Stimulated activated naive CD4-positive, alpha-beta T cell (primary cell): ENCODE results near the gene OIT3.

Experiments used
- DNase-seq, 6 experiments: peaks; one replicate each; lab custom pipeline; 2025; lab: John Stamatoyannopoulos, UW

OIT3 gene

DNA sequence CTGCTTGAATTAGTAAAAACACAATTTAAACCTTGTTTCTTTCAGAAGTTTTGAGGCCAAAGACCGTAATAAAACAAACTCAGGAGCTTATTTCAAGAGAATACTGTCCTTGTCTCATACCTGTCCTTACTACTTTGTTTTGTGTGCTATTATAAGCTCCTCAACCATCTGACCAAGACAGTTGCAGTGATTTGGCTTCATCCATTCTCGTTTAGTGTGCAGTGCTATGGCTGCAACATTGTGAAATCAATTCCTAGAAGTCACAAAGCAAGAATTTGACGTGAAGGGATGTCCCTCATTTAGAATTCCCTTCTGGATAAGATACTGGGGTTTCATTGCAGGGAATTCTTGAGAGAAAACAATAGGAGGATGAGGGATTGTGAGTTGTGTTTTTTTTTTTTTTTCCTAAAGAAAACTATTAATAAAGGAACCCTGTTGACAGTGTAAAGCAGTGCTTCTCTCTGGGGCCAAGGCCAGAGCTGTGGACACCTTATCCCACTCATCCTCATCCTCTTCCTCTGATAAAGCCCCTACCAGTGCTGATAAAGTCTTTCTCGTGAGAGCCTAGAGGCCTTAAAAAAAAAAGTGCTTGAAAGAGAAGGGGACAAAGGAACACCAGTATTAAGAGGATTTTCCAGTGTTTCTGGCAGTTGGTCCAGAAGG lies at the start of gene OIT3:
TSS of gene OIT3 (plus strand) at position 604 of the 663 bp plus-strand sequence. CDS start 60 bp downstream, outside the sequence.
- no peak for DNase-seq

GRCh38 chr10:72846238-72846637 lies 47.3 kb upstream of the OIT3 start:
- DNase-seq = no peak

GRCh38 chr10:72847681-72848080 lies 45.9 kb upstream of the OIT3 start:
- DNase-seq = no peak

GRCh38 chr10:72850861-72851260 lies 42.7 kb upstream of the OIT3 start:
- no peak for DNase-seq

DNA sequence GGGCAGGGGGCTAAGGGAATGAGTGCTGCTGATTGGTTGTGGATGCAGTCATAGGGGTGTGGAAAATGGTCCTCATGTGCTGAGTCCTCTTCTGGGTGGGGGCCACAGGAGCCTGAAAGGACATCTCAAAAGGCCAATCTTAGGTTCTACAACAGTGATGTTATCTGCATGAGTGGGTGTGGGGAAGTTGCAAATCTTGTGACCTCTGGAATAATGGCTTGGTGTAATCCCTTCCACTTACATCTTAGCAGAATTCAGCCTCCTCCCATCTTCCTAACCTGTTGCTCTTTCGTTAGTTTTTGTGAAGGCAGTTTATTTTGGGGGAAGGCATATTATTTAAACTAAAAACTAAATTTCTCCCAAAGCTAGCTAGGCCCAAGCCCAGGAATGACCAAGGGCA lies 42.0 kb upstream of the OIT3 start:
- no peak for DNase-seq

GRCh38 chr10:72852508-72852907 lies 41.0 kb upstream of the OIT3 start:
- no peak for DNase-seq

GRCh38 chr10:72855129-72855528 lies 38.4 kb upstream of the OIT3 start:
- no peak for DNase-seq

DNA sequence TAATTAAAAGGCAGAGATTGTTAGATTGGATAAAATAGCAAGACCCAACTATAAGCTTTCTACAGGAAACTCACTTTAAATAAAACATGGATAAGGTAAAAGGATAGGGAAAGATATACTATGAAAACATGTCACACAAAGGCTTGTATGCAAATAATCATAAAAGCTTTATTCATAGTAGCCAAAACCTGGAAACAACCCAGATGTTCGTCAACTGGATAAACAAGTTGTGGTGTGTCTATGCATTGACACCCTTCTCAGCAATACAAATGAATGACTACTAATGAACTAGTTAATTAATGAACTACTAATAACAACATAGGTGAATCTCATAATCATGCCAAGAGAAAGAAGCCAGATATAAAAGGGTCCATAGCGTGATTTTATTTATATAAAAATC lies 37.7 kb upstream of the OIT3 start:
- no peak for DNase-seq

DNA sequence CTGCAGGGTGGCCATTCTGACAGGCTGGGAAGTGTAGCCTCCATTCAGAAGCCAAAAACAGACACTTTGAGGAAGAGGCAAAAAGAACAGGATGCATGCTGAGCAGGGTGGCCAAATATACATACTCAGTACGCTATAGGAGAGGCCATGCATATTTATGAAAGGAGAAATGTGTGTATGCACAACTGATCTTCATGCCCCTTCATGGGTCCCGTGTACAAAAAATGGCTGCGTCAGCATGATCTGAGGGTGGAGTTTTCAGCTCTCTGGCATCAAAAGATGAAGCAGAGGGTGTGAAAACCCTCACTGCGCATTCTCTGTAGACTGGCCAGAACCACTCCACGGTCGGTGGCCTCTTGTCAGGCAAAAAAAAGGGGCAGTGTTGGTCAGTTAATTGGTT lies 35.5 kb upstream of the OIT3 start:
- DNase-seq = no peak

DNA sequence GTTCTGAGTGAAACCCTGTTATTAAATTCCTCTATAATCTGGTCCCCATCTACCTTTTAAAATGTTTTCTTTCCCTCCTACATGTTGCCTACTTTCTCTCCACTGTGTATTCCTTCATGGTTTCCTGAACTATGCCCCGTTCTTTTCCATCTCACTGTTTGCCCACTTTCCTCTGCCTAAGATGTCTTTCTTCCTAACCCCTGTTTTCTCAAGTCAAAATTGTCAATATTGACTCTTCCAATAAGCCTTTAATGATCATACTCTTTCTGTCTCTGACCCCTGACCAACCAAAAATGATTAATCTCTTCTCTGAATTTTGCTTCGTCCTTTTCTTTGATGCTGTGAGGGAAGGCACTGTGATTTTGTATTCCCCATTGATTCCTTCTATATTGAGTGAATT lies 30.6 kb upstream of the OIT3 start:
- no peak for DNase-seq

DNA sequence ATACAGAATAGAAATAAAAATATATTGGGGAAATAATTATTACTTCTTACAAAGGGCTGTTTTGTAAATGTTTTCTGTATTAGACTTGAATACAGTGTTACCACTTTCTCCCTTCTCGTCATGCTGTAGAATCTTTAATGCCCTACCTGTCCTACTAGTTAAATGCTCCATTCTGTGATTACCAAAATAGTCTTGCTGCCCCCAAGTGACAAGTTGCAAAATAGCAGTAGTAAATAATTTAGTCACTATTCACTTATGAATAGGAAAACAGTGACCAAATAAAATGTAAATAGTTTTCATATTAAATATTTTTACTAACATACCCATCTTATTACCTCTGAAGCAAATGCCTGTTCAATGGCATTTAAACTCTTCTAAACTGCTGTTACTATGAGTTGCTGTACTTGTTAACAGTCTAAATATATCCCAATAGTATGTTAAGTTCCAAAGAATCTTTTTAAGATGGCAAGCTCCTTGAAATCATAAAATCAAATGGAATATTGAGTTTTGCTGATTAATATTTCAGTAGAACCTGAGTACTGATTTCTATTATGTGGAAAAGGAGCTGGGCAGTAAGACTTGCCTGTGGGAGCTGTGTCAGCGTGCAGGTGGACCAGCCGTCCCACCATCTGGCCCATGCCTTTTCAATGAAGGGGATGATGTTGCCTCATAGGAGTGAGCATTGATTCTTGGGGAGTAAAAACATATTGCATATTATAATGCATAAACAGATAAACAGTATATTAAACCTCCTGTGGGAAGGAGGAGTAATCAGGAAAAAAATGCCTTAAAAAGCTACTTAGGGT lies 18.1 kb upstream of the OIT3 start:
- peak in 2 of 6 experiments; percentile 6 to 28 for DNase-seq

DNA sequence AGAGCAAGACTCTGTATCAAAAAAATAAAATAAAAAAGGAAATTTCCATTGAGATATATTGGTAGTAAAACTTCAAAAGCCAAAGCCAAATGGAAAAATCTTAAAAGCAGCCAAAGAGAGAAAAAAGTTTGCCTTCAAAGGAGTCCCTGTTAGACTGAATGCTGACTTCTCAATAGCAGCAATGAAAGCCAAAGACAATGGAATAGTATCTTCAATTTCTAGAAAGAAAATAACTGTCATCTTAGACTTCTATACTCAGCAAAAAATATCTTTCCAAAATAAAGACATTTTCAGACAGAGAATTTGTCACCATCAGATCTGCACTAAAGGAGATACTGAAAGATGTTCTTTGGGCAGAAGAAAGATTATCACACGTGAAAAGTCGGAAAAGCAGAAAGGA lies 14.3 kb upstream of the OIT3 start:
- DNase-seq = no peak

DNA sequence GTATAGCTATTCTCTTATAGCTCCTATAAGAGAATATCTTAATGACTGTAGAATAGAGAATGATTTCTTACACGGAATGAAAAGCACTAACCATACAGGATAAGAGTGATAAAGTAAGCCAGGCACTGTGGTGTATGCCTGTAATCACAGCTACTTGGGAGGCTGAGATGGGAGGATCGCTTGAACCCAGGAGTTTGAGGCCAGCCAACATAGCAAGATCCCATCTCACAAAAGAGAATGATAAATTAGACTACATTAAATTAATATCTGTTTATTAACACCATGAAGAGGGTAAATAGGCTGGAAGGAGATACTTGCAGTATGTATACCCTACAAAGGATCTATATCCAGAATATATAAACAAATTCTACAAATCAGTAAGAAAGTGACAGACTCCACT lies 12.2 kb upstream of the OIT3 start:
- no peak for DNase-seq

- no peak for DNase-seq
Observed at GRCh38 chr10:72883861-72884260, 9.7 kb upstream of the OIT3 start.

GRCh38 chr10:72885953-72886352 lies 7.6 kb upstream of the OIT3 start:
- no peak for DNase-seq

GRCh38 chr10:72886621-72887020 lies 6.9 kb upstream of the OIT3 start:
- no peak for DNase-seq

DNA sequence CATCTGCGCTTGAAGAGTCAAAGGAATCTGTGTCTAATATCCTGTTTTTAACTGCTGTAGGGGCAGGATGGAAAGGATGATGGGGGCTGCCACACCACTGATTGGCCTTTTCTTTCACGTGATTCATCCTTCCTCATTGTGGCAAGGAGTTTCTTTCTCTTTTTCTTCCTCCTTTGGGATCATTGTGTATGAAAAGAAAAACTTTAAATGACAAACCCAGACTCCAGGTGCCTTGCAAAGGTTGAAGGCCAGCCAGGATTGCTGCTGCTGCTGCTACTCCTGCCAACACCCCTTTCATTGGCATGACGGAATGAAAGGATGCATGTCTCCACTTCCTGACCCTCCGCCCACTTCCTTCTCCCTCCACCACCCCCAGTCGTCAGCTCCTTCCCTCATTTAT lies 6.5 kb upstream of the OIT3 start:
- DNase-seq = no peak

DNA sequence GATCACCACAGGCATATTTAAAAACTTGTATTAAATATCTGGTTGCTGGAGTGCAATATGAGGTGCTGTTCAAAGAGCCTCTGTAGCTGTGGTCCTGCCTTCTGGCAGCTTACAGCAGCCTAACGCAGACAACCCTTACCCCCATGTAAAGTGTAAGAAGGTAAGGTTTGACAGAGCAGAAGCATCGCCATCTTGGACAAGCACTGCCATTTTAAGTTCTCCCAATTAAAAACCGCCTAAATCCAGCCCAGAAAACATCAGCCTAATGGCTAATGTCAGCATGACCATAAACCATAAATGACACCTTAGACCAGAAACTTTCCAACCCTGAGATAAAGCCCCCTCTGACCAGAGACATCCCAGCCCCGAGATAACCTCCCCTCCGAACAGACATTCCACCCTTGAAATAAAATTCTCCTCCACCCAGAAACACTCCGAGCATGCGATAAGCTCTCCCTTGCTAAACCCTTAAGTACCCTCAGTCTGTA lies 5.3 kb upstream of the OIT3 start:
- DNase-seq = no peak

DNA sequence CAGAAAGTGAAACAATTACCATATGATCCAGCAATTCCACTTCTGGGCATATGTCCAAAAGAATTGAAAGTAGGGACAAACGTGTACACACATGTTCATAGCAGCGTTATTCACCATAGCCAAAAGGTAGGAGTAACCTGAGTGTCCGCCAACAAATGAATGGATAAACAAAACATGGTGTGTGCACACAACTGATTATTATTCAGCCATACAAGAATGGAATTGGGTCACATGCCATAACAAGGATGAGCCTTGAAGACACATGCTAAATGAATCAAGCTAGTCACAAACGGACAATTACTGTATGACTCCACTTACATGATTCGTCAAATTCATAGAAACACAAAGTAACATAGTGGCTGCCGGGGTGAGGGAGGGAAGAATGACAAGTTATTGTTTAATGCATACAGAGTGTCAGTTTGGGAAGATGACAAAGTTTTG lies 4.1 kb upstream of the OIT3 start:
- DNase-seq = no peak

DNA sequence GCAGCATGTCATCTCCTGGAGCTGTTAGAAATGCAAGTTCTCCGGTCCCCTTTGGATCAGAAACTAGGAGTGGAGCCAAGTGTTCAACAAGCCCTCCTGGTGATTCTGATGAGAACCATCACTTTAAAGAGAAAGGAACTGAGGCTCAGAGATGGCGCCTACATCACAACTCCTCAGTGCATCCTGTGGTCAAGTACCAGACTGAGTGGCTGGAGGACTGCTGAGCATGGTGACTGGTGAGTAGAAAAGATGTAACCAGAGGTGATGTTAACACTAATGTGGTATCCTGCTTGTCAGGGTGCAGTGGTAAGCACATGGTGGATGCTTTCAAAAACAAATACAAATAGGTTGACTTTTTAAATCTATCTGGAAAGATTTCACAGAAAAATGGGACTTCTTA lies 3.5 kb upstream of the OIT3 start:
- no peak for DNase-seq

- no peak for DNase-seq
Observed at GRCh38 chr10:72895236-72895850, 1.8 kb downstream of the OIT3 start.

- DNase-seq = no peak
Observed at GRCh38 chr10:72898616-72899015, 5.1 kb downstream of the OIT3 start.

- DNase-seq = no peak
Observed at GRCh38 chr10:72899545-72899944, 6.0 kb downstream of the OIT3 start.
